OCI-LY1 (cell line): Measurements from ENCODE around the gene WDR45.

Source experiments
- H2AFZ ChIP-seq: fragments of 200-600 bp; sonication (generic), shearing (Covaris generic); 2 replicates; pipeline ENCODE4 v1.6.0; 2014; ENCODE audit warnings: antibody characterized with exemption, mild to moderate bottlenecking, low read length
- H3F3A ChIP-seq: fragments of 200-600 bp; sonication (generic), shearing (Covaris generic); 2 replicates; pipeline ENCODE4 v1.6.0; 2014; ENCODE audit warnings: mild to moderate bottlenecking, antibody characterized with exemption, low read length, moderate library complexity; ENCODE audit not compliant: insufficient read depth
- H3K27ac ChIP-seq: fragments of 200-600 bp; sonication (generic); 2 replicates; pipeline ENCODE4 v1.5.1; 2014; ENCODE audit warnings: low read length, mixed run types, mild to moderate bottlenecking, low read depth; ENCODE audit not compliant: poor library complexity, severe bottlenecking
- H3K27me3 ChIP-seq: fragments of 200-600 bp; sonication (generic); 2 replicates; pipeline ENCODE4 v1.6.0; 2014; ENCODE audit warnings: antibody characterized with exemption, mild to moderate bottlenecking, low read length, moderate library complexity; ENCODE audit not compliant: insufficient read depth
- H3K36me3 ChIP-seq: fragments of 200-600 bp; sonication (generic); 2 replicates; pipeline ENCODE4 v1.6.1; 2014; ENCODE audit warnings: mild to moderate bottlenecking, antibody characterized with exemption, low read length, moderate library complexity, mixed read lengths; ENCODE audit not compliant: insufficient read depth
- H3K4me1 ChIP-seq: fragments of 200-600 bp; sonication (generic); 2 replicates; pipeline ENCODE4 v1.5.1; 2014; ENCODE audit warnings: mild to moderate bottlenecking, low read length, moderate library complexity; ENCODE audit not compliant: insufficient read depth, severe bottlenecking
- H3K4me2 ChIP-seq: fragments of 200-600 bp; sonication (generic), shearing (Covaris generic); 2 replicates; pipeline ENCODE4 v1.6.1; 2014; ENCODE audit warnings: low read length
- H3K4me3 ChIP-seq: fragments of 200-600 bp; sonication (generic); 2 replicates; pipeline ENCODE4 v1.5.1; 2014; ENCODE audit warnings: low read length, low read depth, mild to moderate bottlenecking, mixed read lengths; ENCODE audit not compliant: poor library complexity, severe bottlenecking
- H3K79me2 ChIP-seq: fragments of 200-600 bp; shearing (Covaris generic); 2 replicates; pipeline ENCODE4 v1.6.1; 2016; ENCODE audit warnings: mixed run types, low read length, mixed read lengths; ENCODE audit not compliant: insufficient read depth
- H3K9ac ChIP-seq: fragments of 200-600 bp; sonication (generic), shearing (Covaris generic); 2 replicates; pipeline ENCODE4 v1.6.1; 2014; ENCODE audit warnings: mild to moderate bottlenecking, low read length, mixed read lengths
- H3K9me2 ChIP-seq: fragments of 200-600 bp; sonication (generic), shearing (Covaris generic); 2 replicates; pipeline ENCODE4 v1.6.1; 2014; ENCODE audit warnings: low read depth, mild to moderate bottlenecking, low read length, mixed read lengths
- H3K9me3 ChIP-seq: fragments of 200-600 bp; shearing (Covaris generic); 2 replicates; pipeline ENCODE4 v1.6.1; 2014; ENCODE audit warnings: low read length, mixed read lengths
- H4K20me1 ChIP-seq: fragments of 200-600 bp; sonication (generic), shearing (Covaris generic); 2 replicates; pipeline ENCODE4 v1.6.0; 2016; ENCODE audit warnings: mild to moderate bottlenecking, low read length; ENCODE audit not compliant: insufficient read depth
- CTCF ChIP-seq: fragments of 200-600 bp; sonication (generic), shearing (Covaris generic); IDR thresholded peaks from 2 replicates; pipeline ENCODE4 v1.5.1; 2017; ENCODE audit warnings: mild to moderate bottlenecking, antibody characterized with exemption, low read length, moderate library complexity, mixed read lengths
- EZH2 ChIP-seq: fragments of 200-600 bp; sonication (generic), shearing (Covaris generic); IDR thresholded peaks from 2 replicates; pipeline ENCODE4 v1.8.0; 2017; ENCODE audit warnings: borderline replicate concordance, mixed run types, mild to moderate bottlenecking, antibody characterized with exemption, low read length, moderate library complexity, mixed read lengths

Gene WDR45

DNA sequence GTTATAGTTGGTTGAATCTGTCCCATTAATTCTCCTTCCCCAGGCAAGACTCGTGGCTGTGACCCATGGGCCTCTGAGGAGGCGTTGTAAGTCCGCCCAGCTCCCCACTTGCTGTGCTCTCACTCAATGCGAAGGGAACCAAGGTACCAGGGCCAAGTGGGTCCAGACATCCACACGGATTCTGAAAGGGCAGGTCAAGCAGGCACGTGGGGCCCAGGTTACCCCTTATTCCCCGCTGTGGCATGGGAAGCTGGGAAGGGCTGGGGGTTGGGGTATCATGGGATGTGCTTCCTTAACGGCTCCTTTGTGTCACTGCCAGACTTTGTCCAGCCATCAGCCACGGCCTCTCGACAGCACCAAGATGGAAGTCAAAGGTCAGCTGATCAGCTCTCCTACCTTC, 17.8 kb downstream of the WDR45 start:
- no peak overlapping the region for H3K9ac ChIP-seq

DNA sequence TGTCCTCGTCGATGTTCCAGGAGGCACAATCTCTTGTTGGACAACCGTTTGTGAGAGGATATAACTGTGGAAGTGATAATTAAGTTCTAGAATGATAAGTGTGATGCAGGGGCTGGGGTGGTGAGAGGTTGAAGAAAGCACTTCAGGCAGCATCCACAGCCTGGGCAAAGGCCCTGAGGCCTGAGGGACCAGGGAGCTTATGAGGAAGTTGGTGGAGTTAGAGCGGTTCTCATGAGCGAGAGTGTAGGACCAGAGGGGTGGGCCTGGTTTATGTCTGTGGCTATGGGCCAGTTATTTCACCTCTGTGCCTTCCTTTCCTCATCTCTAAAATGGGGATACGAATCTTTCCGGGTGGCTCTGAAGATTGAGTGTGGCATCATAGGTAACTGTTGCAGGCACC, 18.2 kb downstream of the WDR45 start:
- Histone ChIP-seq H2AFZ (no peak overlapping the region), H4K20me1 (no peaks in the 10 kb centered on the region), H3K4me2 (no peak overlapping the region), H3K79me2 (no peaks in the 10 kb centered on the region), H3K36me3 (no peaks in the 10 kb centered on the region), H3K9ac (no peak overlapping the region), H3K4me1 (no peaks in the 10 kb centered on the region), H3K27me3 (no peaks in the 10 kb centered on the region), H3K4me3 (no peak overlapping the region), H3K9me3 (no peaks in the 10 kb centered on the region), H3K27ac (no peak overlapping the region), H3F3A (no peaks in the 10 kb centered on the region), H3K9me2 (no peaks in the 10 kb centered on the region)
- no peak for TF ChIP-seq CTCF
- no peak for TF ChIP-seq EZH2

More for the DNA sequence above, 17.8 kb downstream of the WDR45 start:
- H3K79me2 ChIP-seq: no peaks in the 10 kb centered on the region
- H3K27me3 ChIP-seq: no peaks in the 10 kb centered on the region
- no peak overlapping the region for H3K4me3 ChIP-seq
- H3K9me3 ChIP-seq: no peaks in the 10 kb centered on the region
- no peaks in the 10 kb centered on the region for H4K20me1 ChIP-seq
- no peaks in the 10 kb centered on the region for H3K9me2 ChIP-seq
- H3K36me3 ChIP-seq: no peaks in the 10 kb centered on the region
- H3F3A ChIP-seq: no peaks in the 10 kb centered on the region
- no peak overlapping the region for H3K4me2 ChIP-seq
- H2AFZ ChIP-seq: no peak overlapping the region
- no peak overlapping the region for H3K27ac ChIP-seq
- no peak for TF ChIP-seq EZH2
- no peak for TF ChIP-seq CTCF
- no peaks in the 10 kb centered on the region for H3K4me1 ChIP-seq

DNA sequence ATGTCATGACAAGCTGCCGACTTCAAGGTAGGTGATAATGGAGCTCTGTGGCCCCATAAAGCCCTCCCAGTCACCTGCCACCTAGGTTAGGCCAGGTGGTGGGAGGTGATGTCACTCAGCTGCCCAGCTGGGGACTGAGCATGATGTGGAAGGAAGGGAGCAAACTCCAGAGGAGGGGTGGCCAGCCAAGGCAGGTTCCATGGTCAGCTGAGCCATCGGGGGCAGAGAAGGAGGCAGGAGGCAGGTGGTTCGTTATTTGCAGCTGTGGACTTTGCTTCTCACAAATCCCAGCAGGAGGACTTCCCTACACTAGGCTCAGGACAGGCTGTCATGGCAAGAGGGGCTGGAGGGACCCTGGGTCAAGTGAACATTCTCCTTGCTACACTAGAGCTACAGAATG, 18.8 kb downstream of the WDR45 start:
- H4K20me1 ChIP-seq: no peaks in the 10 kb centered on the region
- H3F3A ChIP-seq: no peaks in the 10 kb centered on the region
- no peaks in the 10 kb centered on the region for H3K9me3 ChIP-seq
- no peak overlapping the region for H3K4me2 ChIP-seq
- H3K9me2 ChIP-seq: no peaks in the 10 kb centered on the region
- no peak overlapping the region for H3K9ac ChIP-seq
- no peaks in the 10 kb centered on the region for H3K36me3 ChIP-seq
- H3K4me1 ChIP-seq: no peaks in the 10 kb centered on the region
- no peak overlapping the region for H3K4me3 ChIP-seq
- H3K79me2 ChIP-seq: no peaks in the 10 kb centered on the region
- H3K27ac ChIP-seq: no peak overlapping the region
- H3K27me3 ChIP-seq: no peaks in the 10 kb centered on the region
- no peak for TF ChIP-seq CTCF
- no peak for TF ChIP-seq EZH2
- H2AFZ ChIP-seq: no peak overlapping the region
